HG03521 (cell line): Measurements from ENCODE around the gene C6orf52.
A peak's percentile ranks its signal among the peaks of the same experiment; 100 is the strongest.
"Not testable (repeated sequence)": the region's sequence is repeated elsewhere in the genome, so short reads cannot be mapped to it uniquely, and the experiment has no call there.

ENCODE experiments used
- ATAC-seq: cut with Tn5 transposase; IDR thresholded peaks from one replicate; pipeline ENCODE4 v1.9.1; 2021; ENCODE audit warnings: mild to moderate bottlenecking, moderate library complexity; ENCODE audit not compliant: unreplicated experiment

Gene C6orf52

GRCh38 chr6:10694302-10695085, at the start of gene C6orf52, which contains the start of gene PAK1IP1:
Gene C6orf52, minus strand, starts transcription at chr6:10694616. Its CDS starts 7,066 bp downstream, at chr6:10687550.
Gene PAK1IP1, plus strand, starts transcription at chr6:10694972. Its CDS starts 14 bp downstream, at chr6:10694986.
- ATAC-seq, result peak; percentile 98

DNA sequence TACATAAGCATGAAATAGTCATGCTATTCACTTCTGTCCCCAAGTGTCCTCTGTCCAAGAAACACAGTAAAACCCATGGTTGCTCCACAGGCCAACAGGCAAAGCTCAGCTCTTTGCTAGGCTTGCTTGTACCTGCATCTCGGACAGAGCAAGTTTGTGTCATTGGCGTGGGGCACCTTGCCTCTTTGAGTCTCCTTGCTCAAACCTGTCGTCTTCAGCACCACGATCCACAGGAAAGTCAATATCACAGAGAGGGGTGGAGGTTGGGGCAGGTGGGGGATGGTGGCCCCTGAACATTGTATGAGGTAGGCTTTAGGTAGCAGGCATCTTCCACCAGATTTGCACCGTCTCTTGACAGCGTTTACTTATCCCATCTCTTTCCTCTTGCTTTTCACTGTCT, 49.1 kb upstream of the C6orf52 start:
- no peak for ATAC-seq

DNA sequence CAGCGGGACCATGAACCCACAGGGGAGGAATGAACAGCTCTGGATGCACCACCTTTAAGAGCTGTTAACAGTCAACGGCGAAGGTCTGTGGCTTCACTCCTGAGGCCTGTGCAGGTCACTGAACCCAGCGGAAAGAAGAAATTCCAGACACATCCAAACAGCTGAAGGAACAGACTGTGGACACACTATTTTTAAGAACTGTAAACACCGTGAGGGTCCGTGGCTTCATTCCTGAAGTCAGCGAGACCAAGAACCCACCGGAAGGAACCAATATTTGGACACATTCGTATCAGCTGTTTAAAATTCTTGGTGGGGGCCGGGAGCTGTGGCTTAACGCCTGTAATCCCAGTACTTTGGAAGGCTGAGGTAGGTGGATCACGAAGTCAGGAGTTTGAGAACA, 47.8 kb upstream of the C6orf52 start:
- no peak for ATAC-seq

DNA sequence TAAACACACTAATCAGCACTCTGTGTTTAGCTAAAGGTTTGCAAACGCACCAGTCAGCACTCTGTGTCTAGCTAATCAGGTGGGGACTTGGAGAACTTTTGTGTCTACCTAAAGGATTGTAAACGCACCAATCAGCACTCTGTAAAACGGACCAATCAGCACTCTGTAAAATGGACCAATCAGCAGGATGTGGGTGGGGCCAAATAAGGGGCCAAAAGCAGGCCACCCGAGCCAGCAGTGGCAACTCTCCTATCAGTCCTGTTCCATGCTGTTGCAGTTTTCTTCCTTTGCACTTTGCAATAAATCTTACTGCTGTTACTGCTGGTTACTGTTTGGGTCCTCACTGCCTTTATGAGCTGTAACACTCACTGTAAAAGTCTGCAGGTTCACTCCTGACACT, 47.2 kb upstream of the C6orf52 start:
- ATAC-seq, result not testable (repeated sequence)

- ATAC-seq, result no peak
Measured at GRCh38 chr6:10740061-10740460, 45.6 kb upstream of the C6orf52 start.

DNA sequence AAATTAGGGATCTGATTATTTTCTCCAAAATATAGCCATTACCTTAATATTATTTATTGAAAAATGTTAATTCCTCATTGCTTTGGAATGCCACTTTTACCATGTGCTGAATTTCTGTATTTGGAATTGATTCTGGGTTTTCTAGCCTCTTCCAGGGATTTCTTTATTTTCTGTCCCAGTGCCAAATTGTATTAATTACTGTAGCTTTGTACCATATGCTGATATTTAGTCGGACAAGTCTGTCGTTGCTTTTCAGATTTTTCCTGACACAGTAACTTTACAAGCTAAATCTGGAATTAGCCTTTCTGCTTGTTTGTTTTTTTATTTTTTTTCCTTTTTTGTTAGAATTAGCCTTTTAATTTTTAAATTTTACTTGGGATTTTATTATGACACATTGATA, 42.3 kb upstream of the C6orf52 start:
- no peak for ATAC-seq

- ATAC-seq, result no peak
Measured at GRCh38 chr6:10733863-10734262, 39.4 kb upstream of the C6orf52 start.

DNA sequence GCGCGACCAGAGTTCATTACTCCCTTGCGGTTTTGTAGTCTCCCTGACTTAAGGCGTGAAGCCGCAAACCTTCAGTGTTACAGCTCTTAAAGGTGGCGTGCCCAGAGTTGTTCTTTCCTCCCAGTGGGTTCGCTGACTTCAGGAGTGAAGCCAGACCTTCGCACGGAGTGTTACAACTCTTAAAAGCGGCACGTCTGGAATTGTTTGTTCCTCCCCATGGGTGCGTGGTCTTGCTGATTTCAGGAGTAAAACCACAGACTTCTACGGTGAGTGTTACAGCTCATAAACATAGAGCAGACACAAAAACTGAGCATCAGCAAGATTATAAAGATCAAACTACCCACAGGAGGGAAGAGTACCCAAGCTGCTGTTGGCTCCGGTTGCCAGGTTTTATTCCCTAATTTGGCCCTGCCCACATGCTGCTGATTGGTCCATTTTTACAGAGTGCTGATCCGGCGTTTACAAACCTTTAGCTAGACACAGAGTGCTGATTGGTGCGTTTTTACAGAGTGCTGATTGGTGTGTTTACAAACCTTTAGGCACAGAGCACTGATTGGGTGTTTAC, 38.8 kb upstream of the C6orf52 start:
- ATAC-seq, result no peak

GRCh38 chr6:10730254-10730653, 35.8 kb upstream of the C6orf52 start:
- no peak for ATAC-seq

DNA sequence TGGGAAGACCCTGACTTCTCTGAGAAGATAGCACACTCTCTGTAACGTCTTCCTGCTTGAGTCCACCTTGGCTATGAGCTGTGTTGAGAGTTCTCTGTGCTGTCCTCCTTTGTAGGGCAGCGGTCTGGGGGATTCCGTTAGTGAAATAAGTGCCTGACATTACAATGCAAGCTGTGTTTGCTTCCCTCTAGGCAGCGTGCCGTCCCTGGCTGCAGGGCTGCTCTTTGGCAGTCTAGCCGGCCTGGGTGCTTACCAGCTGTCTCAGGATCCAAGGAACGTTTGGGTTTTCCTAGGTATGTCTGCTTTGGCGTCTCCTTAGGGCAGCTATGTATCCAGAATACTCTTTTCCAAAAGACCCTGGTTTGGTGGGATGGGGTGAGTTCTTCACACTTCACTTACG, 31.3 kb upstream of the C6orf52 start:
- no peak for ATAC-seq

GRCh38 chr6:10725044-10725443, 30.6 kb upstream of the C6orf52 start:
- ATAC-seq, result no peak

DNA sequence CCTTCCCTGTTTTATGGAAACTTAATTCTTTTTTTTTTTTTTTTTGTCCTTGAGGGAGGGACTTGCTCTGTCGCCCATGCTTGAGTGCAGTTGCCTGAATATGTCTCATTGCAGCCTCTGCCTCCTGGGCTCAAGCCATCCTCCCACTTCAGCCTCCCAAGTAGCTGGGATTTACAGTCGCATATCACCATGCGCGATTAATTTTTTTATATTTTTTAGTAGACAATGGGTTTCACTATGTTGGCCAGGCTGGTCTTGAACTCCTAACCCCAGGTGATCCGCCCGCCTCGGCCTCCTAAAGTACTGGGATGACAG, 29.1 kb upstream of the C6orf52 start:
- ATAC-seq, result no peak

GRCh38 chr6:10722820-10723566, 28.6 kb upstream of the C6orf52 start, which contains the start of gene TMEM14C:
Gene TMEM14C, plus strand, starts transcription at chr6:10723070. Its CDS starts 1,544 bp downstream, at chr6:10724614.
- ATAC-seq, result peak; percentile 97

- no peak for ATAC-seq
Measured at GRCh38 chr6:10722570-10722819, 28.1 kb upstream of the C6orf52 start.

DNA sequence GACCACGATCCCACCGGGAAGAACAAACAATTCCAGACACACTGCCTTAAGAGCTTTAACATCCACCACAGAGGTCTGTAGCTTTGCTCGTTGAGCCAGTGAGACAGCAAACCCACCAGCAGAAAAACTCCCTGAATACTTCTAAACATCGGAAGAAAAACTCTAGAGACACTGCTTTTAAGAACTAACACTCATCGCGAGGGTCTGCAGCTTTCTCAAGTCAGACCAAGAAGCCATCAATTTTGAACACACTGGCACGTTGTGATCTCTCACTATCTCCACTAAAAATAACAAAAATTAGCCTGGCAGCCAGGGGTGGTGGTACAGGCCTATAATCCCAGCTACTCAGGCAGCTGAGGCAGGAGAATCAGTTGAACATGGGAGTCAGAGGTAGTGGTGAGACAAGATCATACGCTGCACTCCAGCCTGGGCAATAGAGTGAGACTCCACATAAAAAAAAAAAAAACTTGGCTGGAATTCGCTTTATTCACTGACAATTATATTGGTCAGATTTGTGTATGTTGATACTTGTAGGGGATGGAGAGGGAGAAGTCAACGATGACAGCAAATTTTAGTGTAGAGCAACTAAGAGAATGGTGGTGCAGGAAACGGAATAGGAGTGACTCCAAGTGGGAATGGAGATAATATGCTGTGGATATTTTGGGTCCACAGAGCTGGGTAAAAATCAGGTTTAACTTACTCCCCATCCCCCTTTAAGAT, 27.6 kb upstream of the C6orf52 start:
- no peak for ATAC-seq

GRCh38 chr6:10720960-10721849, 26.8 kb upstream of the C6orf52 start:
- not testable (repeated sequence) for ATAC-seq

GRCh38 chr6:10720265-10720959, 26.0 kb upstream of the C6orf52 start:
- no peak for ATAC-seq

DNA sequence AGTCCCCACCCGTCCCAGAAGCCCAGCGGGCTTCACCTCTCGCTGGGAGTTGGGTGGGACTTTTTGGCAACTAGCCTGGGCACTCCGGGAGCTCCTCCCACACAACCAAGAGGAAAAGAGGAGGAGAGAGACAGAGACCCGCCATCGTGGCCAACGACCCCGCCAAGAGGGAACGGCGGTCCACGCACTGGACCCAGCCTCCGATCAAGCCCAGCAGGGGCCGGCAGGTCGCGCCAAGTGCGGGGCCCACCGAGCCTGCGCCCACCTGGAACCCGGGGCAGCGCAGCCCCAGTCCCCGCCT, 25.5 kb upstream of the C6orf52 start:
- ATAC-seq, result no peak

DNA sequence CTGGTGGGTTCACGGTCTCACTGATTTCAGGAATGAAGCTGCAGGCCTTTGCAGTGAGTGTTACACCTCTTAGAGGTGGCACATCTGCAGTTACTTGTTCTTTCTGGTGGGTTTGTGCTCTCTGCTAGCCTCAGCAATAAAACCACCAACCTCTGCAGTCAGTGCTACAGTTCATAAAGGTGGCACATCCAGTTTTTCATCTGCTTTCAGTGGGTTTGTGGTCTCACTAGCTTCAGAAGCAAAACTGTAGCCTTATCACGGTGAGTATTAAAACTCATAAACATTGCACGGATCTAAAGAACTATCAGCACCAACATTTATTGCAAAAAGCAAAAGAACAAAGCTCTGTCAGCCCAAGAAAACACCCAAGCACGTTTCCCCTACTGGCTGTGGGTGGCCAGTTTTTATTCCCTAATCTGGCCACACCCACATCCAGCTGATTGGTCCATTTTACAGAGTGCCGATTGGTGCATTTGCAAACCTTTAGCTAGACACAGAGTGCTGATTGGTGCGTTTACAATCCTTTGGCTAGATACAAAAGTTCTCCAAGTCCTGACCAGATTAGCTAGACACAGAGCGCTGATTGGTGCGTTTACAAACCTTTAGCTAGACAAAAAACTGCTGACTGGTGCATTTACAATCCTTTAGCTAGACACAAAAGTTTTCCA, 25.0 kb upstream of the C6orf52 start:
- ATAC-seq, result no peak

GRCh38 chr6:10713962-10714361, 19.5 kb upstream of the C6orf52 start:
- ATAC-seq, result no peak
